ENCODE results near the gene SERPINE1. TPM values are rescaled to one million over a fixed set of nuclear protein-coding genes. Genes with fewer than 3 reads are reported as not detected.
A peak's percentile ranks its signal among the peaks of the same experiment; 100 is the strongest.
"Not testable (repeated sequence)": the region's sequence is repeated elsewhere in the genome, so short reads cannot be mapped to it uniquely, and the experiment has no call there.

The SERPINE1 gene
- 102 and 119 TPM in 2 replicates for total RNA-seq (2014; rRNA removed; shearing (Covaris generic))

DNA sequence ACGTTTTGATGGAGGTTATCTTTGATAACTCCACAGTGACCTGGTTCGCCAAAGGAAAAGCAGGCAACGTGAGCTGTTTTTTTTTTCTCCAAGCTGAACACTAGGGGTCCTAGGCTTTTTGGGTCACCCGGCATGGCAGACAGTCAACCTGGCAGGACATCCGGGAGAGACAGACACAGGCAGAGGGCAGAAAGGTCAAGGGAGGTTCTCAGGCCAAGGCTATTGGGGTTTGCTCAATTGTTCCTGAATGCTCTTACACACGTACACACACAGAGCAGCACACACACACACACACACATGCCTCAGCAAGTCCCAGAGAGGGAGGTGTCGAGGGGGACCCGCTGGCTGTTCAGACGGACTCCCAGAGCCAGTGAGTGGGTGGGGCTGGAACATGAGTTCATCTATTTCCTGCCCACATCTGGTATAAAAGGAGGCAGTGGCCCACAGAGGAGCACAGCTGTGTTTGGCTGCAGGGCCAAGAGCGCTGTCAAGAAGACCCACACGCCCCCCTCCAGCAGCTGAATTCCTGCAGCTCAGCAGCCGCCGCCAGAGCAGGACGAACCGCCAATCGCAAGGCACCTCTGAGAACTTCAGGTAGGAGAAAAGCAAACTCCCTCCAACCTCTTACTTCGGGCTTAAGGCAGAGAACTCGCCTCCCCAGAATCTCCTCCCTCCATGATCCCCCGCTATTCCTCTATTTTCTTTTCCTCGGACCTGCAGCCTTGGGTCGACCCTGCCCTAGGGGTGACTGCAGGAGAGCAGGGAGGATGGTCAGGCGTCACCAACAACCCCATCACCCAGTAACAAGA, at the start of gene SERPINE1:
TSS of gene SERPINE1 (plus strand) at position 454 of the 809 bp plus-strand sequence. CDS start 1,290 bp downstream, outside the sequence.
- DNase-seq (ENCODE audit: low read depth), result peak; percentile 97

DNA sequence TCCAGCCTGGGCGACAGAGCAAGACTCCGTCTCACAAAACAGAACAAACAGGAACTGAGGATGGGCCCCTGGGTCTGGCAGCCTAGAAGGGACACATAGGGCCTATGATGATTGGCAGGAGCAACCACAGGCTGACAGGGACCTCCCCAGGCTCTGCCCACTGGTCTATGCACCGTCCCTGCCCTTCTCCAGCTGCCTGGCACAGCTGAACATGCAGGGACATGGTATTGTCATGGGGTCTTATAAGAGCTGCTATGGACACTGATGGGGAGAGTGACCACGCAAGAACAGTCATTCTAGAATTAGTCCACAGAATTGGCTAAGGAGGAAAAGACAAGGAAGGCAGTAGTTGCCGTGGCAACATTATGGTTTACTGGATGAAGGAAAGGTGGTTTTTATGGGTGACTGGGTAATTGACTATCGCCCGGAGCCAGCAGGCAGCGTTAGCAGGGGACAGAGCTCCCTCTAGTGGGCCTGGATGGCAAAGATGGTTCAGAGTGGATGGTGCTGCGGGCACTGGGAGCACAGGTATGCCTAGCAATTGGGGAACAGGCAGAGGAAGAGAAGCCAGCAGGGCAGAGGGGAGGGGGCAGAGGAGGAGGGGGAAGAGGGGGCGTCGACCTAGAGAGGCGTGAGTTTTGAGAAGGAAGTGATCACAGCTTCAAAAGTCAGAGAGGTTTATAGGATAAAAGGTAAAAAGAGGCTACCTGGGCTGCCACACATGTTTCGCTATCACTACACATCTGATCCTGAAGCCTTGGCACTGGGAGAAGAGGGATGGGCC, 49.4 kb upstream of the SERPINE1 start:
- peak; percentile 96 for DNase-seq (ENCODE audit: low read depth)

DNA sequence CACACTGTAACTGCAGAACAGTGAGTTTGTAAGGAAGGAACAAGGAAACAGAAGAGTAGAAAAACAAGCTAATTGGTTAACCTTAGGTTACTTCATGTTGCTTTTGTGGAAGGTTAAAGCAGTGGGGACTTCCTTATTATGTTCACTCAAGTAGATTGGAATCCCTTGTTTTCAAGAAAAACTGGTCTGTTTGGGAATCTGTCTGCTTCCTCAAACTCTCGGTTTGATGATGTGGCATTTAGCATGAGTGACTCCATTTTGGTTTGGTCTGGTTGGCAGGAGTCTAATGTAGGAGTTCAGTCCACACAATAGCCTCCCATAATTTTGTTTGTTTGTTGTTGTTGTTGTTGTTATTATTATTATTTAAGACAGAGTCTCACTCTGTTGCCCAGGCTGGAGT, 45.5 kb upstream of the SERPINE1 start:
- DNase-seq (ENCODE audit: low read depth), result no peak

DNA sequence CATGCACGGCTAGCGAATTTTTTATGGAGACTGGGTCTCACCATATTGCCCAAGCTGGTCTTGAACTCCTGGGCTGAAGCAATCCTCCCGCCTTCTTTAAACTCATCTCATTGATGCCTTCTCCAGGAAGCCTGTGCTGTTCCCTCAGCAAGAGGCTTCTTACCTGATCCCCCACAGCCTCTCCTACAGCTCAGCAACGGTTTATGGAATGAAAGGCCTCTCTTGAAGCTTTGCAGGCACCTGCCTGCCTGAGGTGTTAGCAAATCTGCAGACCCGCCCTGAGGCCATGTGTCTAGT, 42.1 kb upstream of the SERPINE1 start:
- DNase-seq (ENCODE audit: low read depth), result no peak

DNA sequence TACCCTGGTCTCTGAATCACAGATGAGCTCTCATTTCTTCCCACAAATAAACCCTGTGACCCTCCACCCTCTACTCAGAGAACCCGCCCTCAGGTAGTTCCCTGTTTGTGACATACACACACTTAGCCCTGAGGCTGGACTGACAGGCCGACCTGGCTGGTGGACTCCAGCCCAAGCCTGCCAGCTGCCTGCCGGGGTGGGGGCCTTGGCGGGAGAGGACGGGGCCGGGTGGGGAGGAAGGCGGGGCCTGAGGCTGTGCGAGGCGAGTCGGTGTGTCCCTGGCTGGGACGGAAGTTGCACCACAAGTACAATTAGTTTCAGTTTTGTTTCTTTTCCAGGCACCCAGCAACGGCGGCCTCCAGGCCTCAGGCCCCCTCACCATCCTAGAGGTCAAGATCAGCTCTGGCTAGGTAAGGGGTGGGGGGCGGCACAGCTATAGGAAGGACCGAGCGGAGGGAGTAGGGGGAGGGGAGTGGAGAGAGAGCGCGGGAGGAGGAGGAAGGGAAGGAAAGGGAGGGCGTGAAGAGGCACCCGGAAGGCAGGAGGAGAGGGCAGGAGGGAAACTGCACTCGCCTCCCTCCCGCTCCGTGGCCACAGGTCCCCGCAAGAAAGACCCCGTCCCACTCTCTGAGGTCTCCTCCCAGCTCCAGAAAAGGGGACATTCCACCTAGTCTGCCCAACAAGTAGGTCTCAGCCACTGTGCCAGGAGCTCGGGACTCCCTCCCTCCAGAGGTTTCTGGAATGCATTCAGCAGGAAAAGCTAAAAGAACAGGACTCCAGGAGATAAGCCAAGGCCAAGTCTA, 41.5 kb upstream of the SERPINE1 start, which contains the start of gene TRIM56:
TSS of gene TRIM56 (plus strand) at position 320 of the 803 bp plus-strand sequence. CDS start 1,832 bp downstream, outside the sequence.
- DNase-seq (ENCODE audit: low read depth), result peak; percentile 92

DNA sequence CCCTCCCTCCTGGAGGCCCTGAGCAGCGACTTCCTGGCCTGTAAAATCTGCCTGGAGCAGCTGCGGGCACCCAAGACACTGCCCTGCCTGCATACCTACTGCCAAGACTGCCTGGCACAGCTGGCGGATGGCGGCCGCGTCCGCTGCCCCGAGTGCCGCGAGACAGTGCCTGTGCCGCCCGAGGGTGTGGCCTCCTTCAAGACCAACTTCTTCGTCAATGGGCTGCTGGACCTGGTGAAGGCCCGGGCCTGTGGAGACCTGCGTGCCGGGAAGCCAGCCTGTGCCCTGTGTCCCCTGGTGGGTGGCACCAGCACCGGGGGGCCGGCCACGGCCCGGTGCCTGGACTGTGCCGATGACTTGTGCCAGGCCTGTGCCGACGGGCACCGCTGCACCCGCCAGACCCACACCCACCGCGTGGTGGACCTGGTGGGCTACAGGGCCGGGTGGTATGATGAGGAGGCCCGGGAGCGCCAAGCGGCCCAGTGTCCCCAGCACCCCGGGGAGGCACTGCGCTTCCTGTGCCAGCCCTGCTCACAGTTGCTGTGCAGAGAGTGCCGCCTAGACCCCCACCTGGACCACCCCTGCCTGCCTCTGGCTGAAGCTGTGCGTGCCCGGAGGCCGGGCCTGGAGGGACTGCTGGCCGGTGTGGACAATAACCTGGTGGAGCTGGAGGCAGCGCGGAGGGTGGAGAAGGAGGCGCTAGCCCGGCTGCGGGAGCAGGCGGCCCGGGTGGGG, 39.4 kb upstream of the SERPINE1 start:
- DNase-seq (ENCODE audit: low read depth), result no peak

DNA sequence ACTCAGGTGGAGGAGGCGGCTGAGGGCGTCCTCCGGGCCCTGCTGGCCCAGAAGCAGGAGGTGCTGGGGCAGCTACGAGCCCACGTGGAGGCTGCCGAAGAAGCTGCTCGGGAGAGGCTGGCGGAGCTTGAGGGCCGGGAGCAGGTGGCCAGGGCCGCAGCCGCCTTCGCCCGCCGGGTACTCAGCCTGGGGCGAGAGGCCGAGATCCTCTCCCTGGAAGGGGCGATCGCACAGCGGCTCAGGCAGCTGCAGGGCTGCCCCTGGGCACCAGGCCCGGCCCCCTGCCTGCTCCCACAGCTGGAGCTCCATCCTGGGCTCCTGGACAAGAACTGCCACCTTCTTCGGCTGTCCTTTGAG, 38.9 kb upstream of the SERPINE1 start:
- DNase-seq (ENCODE audit: low read depth), result no peak

DNA sequence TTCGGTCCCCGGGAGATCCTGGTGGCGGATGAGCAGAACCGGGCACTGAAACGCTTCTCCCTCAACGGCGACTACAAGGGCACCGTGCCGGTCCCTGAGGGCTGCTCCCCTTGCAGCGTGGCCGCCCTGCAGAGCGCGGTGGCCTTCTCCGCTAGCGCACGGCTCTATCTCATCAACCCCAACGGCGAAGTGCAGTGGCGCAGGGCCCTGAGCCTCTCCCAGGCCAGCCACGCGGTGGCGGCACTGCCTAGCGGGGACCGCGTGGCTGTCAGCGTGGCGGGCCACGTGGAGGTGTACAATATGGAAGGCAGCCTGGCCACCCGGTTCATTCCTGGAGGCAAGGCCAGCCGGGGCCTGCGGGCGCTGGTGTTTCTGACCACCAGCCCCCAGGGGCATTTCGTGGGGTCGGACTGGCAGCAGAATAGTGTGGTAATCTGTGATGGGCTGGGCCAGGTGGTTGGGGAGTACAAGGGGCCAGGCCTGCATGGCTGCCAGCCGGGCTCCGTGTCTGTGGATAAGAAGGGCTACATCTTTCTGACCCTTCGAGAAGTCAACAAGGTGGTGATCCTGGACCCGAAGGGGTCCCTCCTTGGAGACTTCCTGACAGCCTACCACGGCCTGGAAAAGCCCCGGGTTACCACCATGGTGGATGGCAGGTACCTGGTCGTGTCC, 37.9 kb upstream of the SERPINE1 start:
- DNase-seq (ENCODE audit: low read depth), result no peak

DNA sequence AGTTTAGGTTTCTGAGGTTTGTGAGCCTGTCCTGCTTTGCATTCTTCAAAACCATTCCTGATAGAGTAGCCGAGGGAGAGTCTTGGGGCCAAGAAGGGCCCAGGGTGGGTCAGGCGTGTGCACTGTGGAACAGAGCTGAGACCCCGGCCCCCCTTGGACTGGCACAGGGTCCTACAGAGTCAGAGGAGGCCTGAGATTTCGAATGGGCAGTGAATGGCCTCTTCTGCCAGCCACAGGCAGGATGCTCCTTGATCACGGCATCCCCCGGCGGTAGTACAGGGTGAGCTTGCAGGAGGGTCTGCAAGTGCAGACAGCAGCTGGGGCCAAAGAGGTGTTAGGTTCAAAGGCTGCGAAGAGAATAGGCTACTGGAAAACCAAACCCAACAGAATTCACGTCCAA, 37.0 kb upstream of the SERPINE1 start:
- DNase-seq (ENCODE audit: low read depth), result no peak

DNA sequence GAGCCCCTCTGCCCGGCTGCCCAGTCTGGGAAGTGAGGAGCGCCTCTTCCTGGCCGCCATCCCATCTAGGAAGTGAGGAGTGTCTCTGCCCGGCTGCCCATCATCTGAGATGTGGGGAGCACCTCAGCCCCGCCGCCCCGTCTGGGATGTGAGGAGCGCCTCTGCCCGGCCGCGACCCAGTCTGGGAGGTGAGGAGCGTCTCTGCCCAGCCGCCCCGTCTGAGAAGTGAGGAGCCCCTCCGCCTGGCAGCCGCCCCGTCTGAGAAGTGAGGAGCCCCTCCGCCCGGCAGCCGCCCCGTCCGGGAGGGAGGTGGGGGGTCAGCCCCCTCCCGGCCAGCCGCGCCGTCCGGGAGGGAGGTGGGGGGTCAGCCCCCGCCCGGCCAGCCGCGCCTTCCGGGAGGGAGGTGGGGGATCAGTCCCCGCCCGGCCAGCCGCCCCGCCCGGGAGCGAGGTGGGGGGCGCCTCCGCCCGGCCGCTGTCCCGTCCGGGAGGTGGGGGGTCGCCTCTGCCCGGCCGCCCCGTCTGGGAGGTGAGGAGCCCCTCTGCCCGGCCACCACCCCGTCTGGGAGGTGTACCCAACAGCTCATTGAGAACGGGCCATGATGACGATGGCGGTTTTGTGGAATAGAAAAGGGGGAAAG, 34.5 kb upstream of the SERPINE1 start:
- not testable (repeated sequence) for DNase-seq (ENCODE audit: low read depth)

DNA sequence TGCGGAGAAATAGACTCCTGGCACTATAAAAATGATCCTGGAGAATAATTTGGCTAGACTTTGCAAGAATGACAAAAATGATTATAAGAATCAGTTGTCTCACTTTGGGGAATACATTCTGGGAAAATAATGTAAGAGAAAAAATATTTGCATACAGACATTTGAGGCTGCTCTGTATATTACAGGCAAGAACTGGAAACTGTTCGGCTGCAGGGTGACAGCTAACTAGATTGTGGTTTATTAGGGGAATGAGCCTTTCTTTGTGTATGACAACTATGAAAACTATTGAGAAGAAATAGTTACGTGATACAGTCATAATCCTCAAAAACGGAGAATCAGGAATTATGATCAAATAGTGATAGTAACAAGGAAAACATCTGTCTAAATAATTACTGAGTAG, 33.0 kb upstream of the SERPINE1 start:
- peak; percentile 86 for DNase-seq (ENCODE audit: low read depth)

DNA sequence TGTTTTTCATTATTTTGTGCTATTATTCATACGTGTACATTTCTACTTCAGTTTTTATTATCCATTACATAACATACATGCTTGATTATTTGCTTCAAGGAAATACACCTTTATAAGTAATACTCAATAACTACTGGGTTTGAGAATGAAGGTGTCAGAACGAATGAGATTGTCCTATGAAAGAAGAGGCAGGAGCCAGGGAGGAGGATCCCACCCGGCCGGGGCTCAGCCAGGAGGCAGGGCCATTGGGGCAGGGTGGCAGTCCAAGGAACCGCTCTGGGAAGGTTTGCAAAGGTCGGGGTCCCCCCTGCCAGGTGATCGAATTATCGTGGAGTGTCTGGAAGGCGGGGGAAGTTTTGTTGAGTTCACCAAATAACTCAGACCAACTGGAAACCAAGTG, 32.5 kb upstream of the SERPINE1 start:
- DNase-seq (ENCODE audit: low read depth), result no peak

DNA sequence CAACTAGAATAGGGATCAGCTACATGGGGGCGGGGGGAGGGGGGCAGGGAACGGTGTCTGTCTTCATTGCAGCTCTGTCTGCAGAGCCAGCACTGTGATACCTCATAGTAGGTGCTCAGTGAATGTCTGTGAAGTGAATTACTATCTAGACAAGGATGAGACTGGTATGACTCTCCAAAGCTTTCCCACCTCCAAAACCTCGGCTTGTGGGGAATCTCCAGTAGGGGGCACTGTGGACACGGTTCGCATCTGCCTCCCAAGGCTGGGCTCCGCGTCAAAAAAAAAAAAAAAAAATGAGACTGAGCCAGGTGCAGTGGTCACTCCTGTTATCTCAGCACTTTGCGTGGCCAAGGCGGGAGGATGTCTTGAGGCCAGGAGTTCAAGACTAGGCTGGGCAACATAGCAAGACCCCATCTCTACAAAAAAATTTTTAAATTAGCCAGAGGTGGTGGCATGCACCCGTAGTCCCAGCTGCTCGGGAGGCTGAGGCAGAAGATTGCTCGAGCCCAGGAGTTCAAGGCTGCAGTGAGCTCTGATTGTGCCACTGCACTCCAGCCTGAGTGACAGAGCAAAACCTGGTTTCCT, 32.0 kb upstream of the SERPINE1 start:
- peak; percentile 62 for DNase-seq (ENCODE audit: low read depth)

DNA sequence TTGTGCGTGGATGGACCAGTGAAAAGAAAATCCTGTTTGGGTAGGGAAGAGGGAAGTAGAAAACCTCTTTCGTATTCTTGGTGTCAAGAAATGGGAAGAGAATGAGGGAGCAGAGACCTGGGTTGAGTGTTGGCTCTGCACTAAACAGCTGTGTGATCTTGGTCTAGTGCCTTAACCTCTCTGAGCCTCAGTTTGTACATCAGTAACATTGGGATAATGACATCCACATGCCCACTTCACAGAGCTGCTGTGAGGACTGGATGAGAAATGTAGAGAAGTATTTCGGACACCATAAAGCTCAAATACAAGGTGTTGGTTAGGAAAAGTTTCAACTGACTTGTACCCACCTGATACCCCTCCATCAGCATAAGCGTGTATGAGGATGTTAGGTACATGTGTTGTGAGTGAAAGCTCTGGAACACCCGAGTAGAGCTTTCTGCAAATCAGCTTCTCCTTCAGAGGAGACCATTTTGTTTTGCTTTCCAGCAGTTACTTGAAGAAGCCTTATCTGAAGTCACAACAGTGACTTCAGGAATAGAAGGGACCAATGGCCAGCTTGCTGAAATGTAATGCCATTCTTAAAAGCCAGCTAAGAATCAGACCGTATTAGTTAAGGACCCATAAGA, 30.5 kb upstream of the SERPINE1 start:
- no peak for DNase-seq (ENCODE audit: low read depth)

DNA sequence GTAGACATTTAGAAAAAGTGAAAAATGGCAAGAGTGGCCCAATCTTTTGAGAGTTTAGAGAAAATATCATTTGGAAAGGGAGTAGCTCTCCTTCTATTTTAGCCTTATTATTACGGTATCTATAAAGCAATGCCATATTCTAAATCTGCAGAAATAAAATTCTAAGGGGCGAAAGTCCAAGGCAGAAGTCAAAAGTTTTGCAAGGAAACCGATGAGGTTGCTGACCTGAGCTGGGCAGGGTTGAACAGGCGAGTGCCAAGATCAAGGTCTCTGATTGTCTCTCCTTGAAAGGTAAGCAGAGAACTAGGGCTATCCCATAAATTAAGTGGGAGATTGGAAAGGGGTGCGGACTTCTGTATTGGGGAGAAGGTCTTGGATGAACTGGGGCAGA, 30.0 kb upstream of the SERPINE1 start:
- no peak for DNase-seq (ENCODE audit: low read depth)

DNA sequence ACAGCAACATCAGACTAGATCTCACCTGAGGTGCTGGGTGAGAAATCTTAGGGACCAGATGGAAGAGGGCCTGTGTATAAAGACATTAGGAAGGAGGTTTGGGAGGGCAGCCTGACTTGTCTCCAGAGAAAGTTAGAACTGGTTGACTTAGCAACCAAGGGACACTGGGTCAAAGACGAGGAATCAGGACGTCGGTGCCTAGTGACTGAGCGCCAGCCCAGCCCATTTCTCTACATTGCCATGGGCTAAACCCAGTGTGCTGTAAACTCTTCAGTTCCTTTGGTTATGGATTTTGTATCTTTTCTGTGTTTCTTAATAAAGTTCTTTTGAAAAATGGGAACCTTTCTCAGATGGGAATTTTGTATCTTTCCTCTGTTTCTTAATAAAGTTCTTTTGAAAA, 29.3 kb upstream of the SERPINE1 start:
- DNase-seq (ENCODE audit: low read depth), result no peak

DNA sequence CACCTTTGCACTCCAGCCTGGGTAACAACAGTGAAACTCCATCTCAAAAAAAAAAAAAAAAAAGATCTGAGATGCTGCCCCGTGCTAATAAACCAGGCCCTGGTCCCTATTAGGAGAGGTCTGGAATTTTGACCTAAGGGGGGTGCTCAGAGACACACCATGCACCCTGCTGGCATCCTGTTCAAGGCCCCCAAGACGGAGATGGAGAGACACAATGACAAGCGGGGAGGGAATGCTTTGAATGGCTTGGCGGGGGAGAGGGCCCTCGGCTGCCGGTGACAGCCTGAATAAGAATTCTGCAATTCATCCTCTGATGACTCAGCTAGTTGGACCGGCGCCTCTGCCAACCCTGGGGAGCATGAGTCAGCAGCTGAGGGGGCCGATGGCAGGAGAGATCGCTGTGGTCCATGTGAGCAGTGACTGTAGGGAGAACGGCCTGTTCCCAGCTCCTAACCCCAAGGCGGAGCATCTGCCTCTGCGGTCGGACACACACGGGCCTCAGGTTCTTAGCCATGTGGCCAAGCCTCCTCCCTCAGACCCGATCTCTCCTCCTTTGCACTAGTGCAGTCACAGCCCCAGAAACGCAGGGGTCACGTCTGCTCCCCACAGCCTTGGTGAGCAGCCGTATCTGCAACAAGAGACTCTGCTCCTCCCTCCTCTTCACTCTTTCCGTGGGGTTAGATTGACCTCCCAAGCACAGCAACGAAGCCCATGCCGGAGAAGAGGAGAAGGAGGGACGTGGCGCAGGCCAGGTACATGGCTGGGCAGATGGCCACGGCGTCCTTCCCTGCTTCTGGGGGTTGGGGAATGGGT, 26.7 kb upstream of the SERPINE1 start:
- peak; percentile 99 for DNase-seq (ENCODE audit: low read depth)
